Heart left ventricle (tissue), 13 donors: Measurements from ENCODE around the gene CCDC146.
"Not testable (repeated sequence)": the region's sequence is repeated elsewhere in the genome, so short reads cannot be mapped to it uniquely, and the experiment has no call there.

Experiments
- POLR2A ChIP-seq, 2 donors: fragments of 450-650 bp; IDR thresholded peaks; one replicate each; pipeline ENCODE4 v1.6.1; 2017; ENCODE audit warnings: antibody characterized with exemption in 2 of 2, mild to moderate bottlenecking in 2 of 2, moderate library complexity in 2 of 2
- TF ChIP-seq, protein P1 (sequence below), 12 donors: fragments of 200-600 bp; sonication (generic) in 4 of 12; IDR thresholded peaks; one replicate each; pipeline versions ENCODE4 v1.5.0 to v1.8.0; 2018 to 2022; ENCODE audit warnings: antibody characterized with exemption in 12 of 12, mild to moderate bottlenecking in 5 of 12
- donor health status: ischemic (EF 13 %, LVEDD 7.1; RV severe dilation, severe dysfunction).
- donor health status: DM: no; HTN: yes; CAD: no.
- donor health status: DM: no; HTN: no; CAD: no.
- donor health status: ischemic (EF 25% LVEDD 6.9; RV normal size, moderate dysfunction).
- donor health status: ischemic (EF 25% LVEDD 5.7; RV mildly dilated, moderate dysfunction).
- donor health status: ischemic (EF 35%, LVEDD 5.7; RV mildly dilated, moderate dysfunction).
- donor health status: nonischemic (EF 11% LVEDD 7.7; RV severe dilation, severe dysfunction).
- donor health status: DM: yes; HTN: yes; CAD: no.
- donor health status: PGD.
- donor health status: ischemic (EF 29% LVEDD 5.4; RV normal size, mild dysfunction).
- donor health status: nonischemic (EF 23%, LVEDD 6.1; RV moderate dilation, normal function).

DNA sequence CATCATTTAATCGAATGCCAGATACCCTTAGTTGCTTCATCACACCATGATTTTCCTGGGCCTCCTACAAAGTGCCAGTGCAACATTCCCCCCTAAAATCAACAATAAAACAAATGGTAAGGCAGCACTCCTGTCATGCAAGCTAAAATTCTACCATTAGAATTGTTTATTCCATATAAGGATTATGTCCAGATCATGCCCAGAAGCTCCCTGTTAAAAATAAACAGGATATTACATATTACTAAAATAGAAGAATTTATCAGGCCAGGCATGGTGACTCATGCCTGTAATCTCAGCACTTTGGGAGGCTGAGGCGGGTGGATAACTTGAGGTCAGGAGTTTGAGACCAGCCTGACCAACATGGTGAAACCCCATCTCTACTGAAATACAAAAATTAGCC is 153.2 kb downstream of the CCDC146 start:
- TF ChIP-seq POLR2A (IDR thresholded peaks at IDR 0.05): not testable (repeated sequence)
- TF ChIP-seq, protein P1, sequence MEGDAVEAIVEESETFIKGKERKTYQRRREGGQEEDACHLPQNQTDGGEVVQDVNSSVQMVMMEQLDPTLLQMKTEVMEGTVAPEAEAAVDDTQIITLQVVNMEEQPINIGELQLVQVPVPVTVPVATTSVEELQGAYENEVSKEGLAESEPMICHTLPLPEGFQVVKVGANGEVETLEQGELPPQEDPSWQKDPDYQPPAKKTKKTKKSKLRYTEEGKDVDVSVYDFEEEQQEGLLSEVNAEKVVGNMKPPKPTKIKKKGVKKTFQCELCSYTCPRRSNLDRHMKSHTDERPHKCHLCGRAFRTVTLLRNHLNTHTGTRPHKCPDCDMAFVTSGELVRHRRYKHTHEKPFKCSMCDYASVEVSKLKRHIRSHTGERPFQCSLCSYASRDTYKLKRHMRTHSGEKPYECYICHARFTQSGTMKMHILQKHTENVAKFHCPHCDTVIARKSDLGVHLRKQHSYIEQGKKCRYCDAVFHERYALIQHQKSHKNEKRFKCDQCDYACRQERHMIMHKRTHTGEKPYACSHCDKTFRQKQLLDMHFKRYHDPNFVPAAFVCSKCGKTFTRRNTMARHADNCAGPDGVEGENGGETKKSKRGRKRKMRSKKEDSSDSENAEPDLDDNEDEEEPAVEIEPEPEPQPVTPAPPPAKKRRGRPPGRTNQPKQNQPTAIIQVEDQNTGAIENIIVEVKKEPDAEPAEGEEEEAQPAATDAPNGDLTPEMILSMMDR (IDR thresholded peaks at IDR 0.05): not testable (repeated sequence)
